Lung (tissue), 12 donors: ENCODE results near the gene P4HA3. TPM values are rescaled to one million over a fixed set of nuclear protein-coding genes. Genes with fewer than 3 reads are reported as not detected.
A peak's percentile ranks its signal among the peaks of the same experiment; 100 is the strongest.

Experiments used
- ATAC-seq: fragments of 200-7000 bp; cut with Tn5 transposase; one replicate; pipeline ENCODE4 v1.9.1; 2020; ENCODE audit warnings: moderate number of reproducible peaks; ENCODE audit not compliant: insufficient read depth, low FRiP score
- DNase-seq, 3 donors: peaks; one replicate each; pipeline ENCODE4 v3.0.0-alpha.2; 2013 to 2017
- H3K27ac ChIP-seq, 2 donors: one replicate each; pipeline ENCODE4 v1.5.1; 2013; ENCODE audit warnings: mild to moderate bottlenecking in 2 of 2, moderate library complexity in 2 of 2, control low read depth in 1 of 2, inconsistent platforms in 1 of 2, low read depth in 1 of 2, low read length in 1 of 2
- H3K27me3 ChIP-seq, 3 donors: one replicate each; pipeline ENCODE4 v1.5.1; 2013; ENCODE audit warnings: low read length in 2 of 3; ENCODE audit not compliant: control insufficient read depth in 3 of 3, insufficient read depth in 3 of 3
- H3K36me3 ChIP-seq, 4 donors: one replicate each; pipeline ENCODE4 v1.5.1; 2013; ENCODE audit warnings: low read length in 4 of 4, mild to moderate bottlenecking in 1 of 4, moderate library complexity in 1 of 4; ENCODE audit not compliant: control insufficient read depth in 4 of 4, insufficient read depth in 4 of 4
- H3K4me1 ChIP-seq, 5 donors: one replicate each; pipeline ENCODE4 v1.5.1; 2013; ENCODE audit warnings: low read length in 5 of 5, mild to moderate bottlenecking in 2 of 5, moderate library complexity in 1 of 5; ENCODE audit not compliant: control insufficient read depth in 5 of 5, insufficient read depth in 5 of 5
- H3K4me3 ChIP-seq: one replicate; pipeline ENCODE4 v1.5.1; 2013; ENCODE audit warnings: mild to moderate bottlenecking, control low read depth, moderate library complexity
- H3K9ac ChIP-seq, 2 donors: one replicate each; pipeline ENCODE4 v1.5.1; 2013; ENCODE audit warnings: low read length in 2 of 2, control low read depth in 1 of 2; ENCODE audit not compliant: insufficient read depth in 1 of 2
- H3K9me3 ChIP-seq, 4 donors: one replicate each; pipeline ENCODE4 v1.5.1; 2013; ENCODE audit warnings: low read length in 3 of 4, mild to moderate bottlenecking in 1 of 4, moderate library complexity in 1 of 4; ENCODE audit not compliant: control insufficient read depth in 4 of 4, insufficient read depth in 3 of 4
- WGBS, 2 donors: extraction: QIAGEN DNeasy Blood & Tissue Kit; methylation state at CpG; one replicate each; pipeline ENCODE4 v1.1.7; 2013; 5-methylcytosine and 5-hydroxymethylcytosine counted together
- polyA plus RNA-seq, 2 donors: library from polyadenylated mRNA; stranded (reverse); fragments of 200-250 nt; gene quantifications; one replicate each; pipeline ENCODE4 v1.2.1, GENCODE V29; 2013
- total RNA-seq, 2 donors: library from RNA; depleted of rRNA in 1 of 2; stranded (reverse); fragments of >200 nt in 1 of 2; gene quantifications; one replicate each; pipeline ENCODE4 v1.2.1, GENCODE V29; 2014 to 2021
- TF ChIP-seq, protein P1 (sequence below): IDR thresholded peaks from 2 replicates; pipeline ENCODE4 v1.5.1; 2012; ENCODE audit warnings: mild to moderate bottlenecking; ENCODE audit errors: control extremely low read depth, extremely low read depth
- donor health status: control.
- donor health status: control.
- donor health status: Bipolar disorder and iron deficiency.
- donor health status: healthy.
- donor health status: DM: yes; HTN: yes; CAD: no.

Gene P4HA3
- total and polyA plus RNA-seq, 4 donors, result 0.40 to 3.3 (median 0.99) TPM

DNA sequence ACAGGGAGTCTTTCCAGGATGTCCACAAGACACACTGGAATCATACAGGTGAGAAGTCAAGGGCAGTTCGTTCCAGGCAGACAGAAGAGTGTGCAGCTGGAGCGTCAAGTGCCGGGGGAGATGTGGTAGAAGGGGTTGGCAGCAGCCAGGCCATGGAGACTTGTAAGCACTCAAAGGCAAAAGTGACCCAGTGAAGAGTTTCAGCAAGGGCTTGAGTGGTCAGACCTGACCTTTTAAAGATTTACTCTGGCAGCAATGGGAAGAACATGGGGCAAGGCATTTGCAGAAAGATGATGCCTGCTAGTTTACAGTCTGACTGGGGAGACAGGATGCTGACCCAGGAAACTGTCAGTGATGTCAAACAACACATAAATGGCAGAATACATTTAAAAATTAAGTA, 29.0 kb downstream of the P4HA3 start:
- Histone ChIP-seq H3K9me3 (no peaks in the 10 kb centered on the region), H3K9ac (no peak overlapping the region), H3K4me3 (no peak overlapping the region), H3K27me3 (no peaks in the 10 kb centered on the region), H3K27ac (no peak overlapping the region), H3K4me1 (peaks cover 0 to 5% (median 0%) of the 10 kb centered on the region in 5 donors), H3K36me3 (no peaks in the 10 kb centered on the region)
- 70 to 72% methylated on average over 3 of the region's 3 CpGs for WGBS, 2 donors
- ATAC-seq (peak; percentile 20), DNase-seq (no peak)
- TF ChIP-seq, protein P1, sequence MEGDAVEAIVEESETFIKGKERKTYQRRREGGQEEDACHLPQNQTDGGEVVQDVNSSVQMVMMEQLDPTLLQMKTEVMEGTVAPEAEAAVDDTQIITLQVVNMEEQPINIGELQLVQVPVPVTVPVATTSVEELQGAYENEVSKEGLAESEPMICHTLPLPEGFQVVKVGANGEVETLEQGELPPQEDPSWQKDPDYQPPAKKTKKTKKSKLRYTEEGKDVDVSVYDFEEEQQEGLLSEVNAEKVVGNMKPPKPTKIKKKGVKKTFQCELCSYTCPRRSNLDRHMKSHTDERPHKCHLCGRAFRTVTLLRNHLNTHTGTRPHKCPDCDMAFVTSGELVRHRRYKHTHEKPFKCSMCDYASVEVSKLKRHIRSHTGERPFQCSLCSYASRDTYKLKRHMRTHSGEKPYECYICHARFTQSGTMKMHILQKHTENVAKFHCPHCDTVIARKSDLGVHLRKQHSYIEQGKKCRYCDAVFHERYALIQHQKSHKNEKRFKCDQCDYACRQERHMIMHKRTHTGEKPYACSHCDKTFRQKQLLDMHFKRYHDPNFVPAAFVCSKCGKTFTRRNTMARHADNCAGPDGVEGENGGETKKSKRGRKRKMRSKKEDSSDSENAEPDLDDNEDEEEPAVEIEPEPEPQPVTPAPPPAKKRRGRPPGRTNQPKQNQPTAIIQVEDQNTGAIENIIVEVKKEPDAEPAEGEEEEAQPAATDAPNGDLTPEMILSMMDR, result no peak

DNA sequence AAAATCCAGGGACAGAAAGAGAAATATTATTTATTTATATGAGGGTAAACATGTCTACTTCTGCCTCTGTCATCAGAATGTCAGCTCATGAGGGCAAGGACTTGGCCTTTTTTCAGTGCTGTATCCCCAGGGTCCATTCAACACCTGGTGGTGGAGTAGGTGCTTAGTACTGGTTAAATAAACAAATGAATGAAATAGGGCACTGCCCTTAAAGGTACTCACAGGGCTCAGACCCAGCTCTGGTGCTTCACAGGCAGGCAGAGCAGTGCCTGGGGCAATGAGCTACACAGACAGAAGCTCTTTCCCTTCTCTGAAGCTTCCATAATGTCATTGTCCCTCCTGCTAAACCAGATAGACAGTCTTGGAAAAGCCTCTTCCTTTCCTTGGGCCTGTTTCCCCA, 30.9 kb downstream of the P4HA3 start:
- TF ChIP-seq, protein P1, result no peak
- Histone ChIP-seq H3K4me1 (peaks cover 0 to 5% (median 0%) of the 10 kb centered on the region in 5 donors), H3K9ac (no peak overlapping the region), H3K4me3 (no peak overlapping the region), H3K27ac (no peak overlapping the region), H3K36me3 (no peaks in the 10 kb centered on the region), H3K27me3 (no peaks in the 10 kb centered on the region), H3K9me3 (no peaks in the 10 kb centered on the region)
- no peak for ATAC-seq
- no peak for DNase-seq

DNA sequence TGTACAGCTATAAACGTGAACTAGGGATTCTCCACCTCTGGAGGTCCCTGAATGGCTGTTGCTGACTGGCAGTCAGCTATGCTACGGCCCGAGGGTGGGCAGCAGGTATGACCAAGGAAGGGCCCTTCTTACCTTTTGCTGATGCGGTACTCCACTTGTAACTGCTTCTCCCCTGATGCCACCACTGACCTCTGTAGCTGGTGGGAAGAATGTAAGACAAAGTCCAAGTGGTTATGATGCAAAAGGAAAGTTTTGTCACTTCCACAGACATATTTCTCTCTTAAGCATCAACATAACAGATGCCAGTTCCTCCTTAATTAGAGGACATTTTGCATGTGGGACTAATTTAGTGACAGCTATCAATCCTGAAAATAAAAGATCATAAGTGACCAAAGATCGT, 32.2 kb downstream of the P4HA3 start:
- no peak overlapping the region for H3K4me3 ChIP-seq
- no peaks in the 10 kb centered on the region for H3K27me3 ChIP-seq
- ATAC-seq, result no peak
- H3K9me3 ChIP-seq, result no peaks in the 10 kb centered on the region
- peak overlapping the region in 1 of 2 donors; percentile 40 for H3K27ac ChIP-seq
- no peaks in the 10 kb centered on the region for H3K36me3 ChIP-seq
- 80 to 85% methylated on average over 5 of the region's 5 CpGs for WGBS, 2 donors
- peaks cover 0 to 5% (median 0%) of the 10 kb centered on the region in 5 donors for H3K4me1 ChIP-seq
- TF ChIP-seq, protein P1, result no peak
- no peak for DNase-seq
- no peak overlapping the region for H3K9ac ChIP-seq

DNA sequence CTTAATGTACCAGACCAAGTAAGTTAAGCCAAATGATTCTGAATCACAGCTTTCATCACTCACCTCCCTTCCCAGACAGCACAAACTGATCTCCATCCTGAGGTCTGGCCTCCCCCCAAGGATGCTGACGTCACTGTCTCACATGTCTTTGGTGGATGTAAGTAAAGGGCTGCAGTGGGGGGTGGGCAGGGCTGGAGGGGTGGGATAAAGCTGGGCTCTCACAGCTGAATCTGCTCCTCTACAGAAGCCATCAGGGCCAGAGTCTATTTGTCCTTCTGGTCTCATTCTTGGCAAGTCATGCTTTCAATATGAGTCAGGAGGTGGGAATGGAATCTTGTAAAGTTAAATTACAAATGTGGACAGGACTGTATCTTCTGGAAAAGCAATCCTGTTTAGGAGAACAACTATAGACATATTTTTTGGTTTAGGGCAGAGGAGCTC, 32.7 kb downstream of the P4HA3 start:
- Histone ChIP-seq H3K36me3 (no peaks in the 10 kb centered on the region), H3K4me1 (peaks cover 0 to 5% (median 0%) of the 10 kb centered on the region in 5 donors), H3K27ac (no peak overlapping the region), H3K27me3 (no peaks in the 10 kb centered on the region), H3K4me3 (no peak overlapping the region), H3K9me3 (no peaks in the 10 kb centered on the region), H3K9ac (no peak overlapping the region)
- DNase-seq (no peak), ATAC-seq (peak; percentile 41)
- TF ChIP-seq, protein P1, result no peak
- WGBS, 2 donors, result 73 to 91% methylated on average over 1 of the region's 1 CpG
